Activated T-cell treated with anti-CD3 and anti-CD28 coated beads, Interleukin-2, amount 50 U/mL, for 48 hours (primary cell): ENCODE results near the gene SEMA3A.
"Not testable (repeated sequence)": the region's sequence is repeated elsewhere in the genome, so short reads cannot be mapped to it uniquely, and the experiment has no call there.

Experiments
- DNase-seq, 2 experiments: peaks; one replicate each; pipeline ENCODE4 v3.0.0-alpha.2; 2020

The SEMA3A gene

GRCh38 chr7:84108119-84108518 lies 86.5 kb downstream of the SEMA3A start:
- DNase-seq = no peak

GRCh38 chr7:84107259-84107658 lies 87.3 kb downstream of the SEMA3A start:
- DNase-seq = no peak

- no peak for DNase-seq
Observed at GRCh38 chr7:84106291-84106690, 88.3 kb downstream of the SEMA3A start.

GRCh38 chr7:84105586-84105985 lies 89.0 kb downstream of the SEMA3A start:
- no peak for DNase-seq

- DNase-seq = no peak
Observed at GRCh38 chr7:84104826-84105225, 89.8 kb downstream of the SEMA3A start.

DNA sequence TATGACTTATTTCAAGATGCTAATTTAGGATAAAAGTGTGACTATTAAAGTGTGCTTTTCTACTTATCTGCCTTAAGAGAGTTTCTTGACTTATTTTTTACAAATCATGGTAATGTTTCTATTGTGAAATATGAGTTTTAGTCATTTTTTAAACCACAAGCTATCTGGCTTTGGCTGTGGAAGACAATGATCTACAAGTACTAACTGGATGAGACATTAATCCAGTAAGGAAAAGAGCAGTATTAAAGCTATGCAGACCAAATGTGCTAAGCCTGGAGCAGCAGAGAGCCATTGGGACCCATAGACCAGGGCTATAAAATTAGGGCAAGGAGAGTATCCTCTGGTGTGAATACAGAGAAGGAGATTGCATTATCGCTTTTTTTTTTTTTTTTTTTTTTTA lies 92.4 kb downstream of the SEMA3A start:
- DNase-seq = no peak

DNA sequence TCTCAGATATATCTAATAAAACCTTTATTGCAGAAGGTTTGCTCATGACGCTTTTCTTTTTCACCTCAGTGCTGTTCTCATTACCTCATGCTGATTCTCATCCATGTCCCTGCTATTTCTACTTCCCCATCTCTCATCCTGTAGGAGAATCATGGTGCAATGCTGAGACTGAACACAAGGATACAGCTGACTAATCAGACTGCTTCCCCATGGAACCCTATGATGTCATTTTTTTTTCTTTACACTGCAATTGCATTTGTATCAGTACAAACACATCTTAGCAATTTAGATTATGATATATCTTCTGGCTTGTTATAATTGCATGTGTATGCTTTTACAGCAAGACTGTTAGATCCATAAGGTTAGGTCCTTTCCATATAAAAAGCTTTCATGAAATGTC lies 93.7 kb downstream of the SEMA3A start:
- DNase-seq = no peak

DNA sequence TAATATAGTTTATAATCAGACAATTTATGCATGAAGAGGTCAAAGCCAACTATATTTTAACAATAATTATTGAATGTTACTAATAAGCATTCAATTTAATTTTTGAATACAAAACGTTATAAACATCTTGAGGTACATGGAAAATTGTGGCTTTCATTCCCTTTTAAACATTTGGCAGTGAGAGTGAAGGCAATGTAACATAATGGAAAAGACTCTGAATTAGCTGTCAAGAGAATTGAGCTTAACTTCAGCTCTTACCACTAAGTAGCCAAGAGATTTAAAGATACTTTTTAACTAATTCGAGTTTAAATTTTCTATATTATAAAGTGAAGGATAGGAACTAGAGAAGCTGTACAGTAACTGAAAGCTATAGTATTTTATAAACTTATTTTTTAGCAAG lies 98.6 kb downstream of the SEMA3A start:
- DNase-seq = no peak

DNA sequence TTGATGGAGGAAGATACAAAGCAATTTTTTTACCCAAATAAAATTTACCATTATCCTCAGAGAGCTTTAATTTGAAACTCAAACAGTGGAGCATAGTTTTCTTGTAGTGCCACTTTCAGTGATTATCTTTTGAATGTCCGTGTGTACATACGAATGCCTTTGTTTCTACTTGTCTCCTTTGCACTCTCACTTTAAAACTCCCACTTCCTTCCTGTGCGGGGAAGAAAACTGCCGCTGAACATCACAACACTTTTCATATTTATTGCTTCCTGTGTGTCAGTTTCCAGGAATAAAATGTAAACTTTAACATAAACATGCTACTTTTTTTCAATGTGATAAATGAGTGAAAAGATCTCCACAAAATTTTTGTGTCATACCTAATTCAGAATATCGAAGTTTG lies 102.4 kb downstream of the SEMA3A start:
- no peak for DNase-seq

DNA sequence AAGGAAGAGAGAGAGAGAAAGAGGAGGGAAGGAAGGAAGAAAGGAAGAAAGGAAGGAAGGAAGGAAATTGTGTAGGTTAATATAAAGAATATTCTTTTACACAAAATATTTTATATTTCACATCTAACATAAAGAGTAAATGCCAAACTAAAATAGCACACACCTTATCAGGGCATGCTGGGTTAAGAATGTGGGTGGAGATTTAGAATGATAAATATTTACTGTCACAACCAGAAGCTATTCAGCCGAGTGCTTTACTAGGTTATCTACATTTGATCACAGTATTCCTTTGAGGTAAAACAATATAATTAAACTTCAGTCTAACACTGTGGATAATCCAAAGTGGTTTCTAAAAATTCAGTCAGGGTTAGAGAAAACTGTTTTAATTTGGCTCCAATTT lies 103.3 kb downstream of the SEMA3A start:
- no peak for DNase-seq

GRCh38 chr7:84088802-84089201 lies 105.8 kb downstream of the SEMA3A start:
- no peak for DNase-seq

DNA sequence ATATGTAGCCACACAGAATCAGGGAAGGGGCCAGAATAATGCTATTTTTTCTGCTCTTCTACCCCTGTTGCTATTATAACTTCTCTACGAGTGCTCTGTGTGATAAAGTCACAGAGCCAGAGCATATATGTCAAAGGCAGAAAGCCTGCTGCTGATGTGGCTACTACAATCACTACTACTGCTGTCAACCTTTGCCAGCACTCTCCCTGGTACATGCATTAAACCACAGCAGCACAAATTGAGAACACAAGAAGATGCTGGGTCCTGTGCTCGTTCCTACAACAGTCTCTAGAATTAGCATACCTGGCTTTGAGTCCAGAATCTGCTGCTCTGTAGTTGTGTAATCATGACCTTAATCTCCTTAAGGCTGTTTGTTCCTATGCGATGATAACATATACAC lies 108.6 kb downstream of the SEMA3A start:
- no peak for DNase-seq

GRCh38 chr7:84085147-84085546 lies 109.4 kb downstream of the SEMA3A start:
- DNase-seq = no peak

- DNase-seq = no peak
Observed at GRCh38 chr7:84083846-84084245, 110.7 kb downstream of the SEMA3A start.

DNA sequence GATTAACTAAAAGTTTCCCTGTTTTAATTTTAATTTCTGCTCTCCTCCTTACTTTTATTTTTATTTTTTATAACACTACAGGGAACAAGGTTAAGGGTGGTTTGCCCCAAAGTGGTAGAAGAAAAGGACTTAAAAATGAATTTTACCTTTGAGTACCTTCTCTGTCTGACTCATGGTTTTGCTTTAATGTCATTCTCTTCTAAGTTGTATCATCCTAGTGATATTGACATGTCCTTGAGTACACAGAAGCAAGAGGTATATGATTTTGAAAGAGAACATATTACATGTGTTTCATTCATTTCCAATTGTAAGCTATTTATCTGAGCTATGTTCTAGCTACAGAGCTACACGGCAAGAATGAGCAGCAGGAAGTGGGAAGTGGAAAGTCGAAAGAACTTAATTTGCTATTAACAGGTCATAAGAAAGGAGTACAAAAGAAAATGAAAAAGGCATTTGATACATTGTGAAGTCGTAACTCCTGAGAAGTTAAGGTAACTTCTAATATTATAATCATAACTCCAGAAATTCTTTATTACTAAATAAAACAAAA lies 112.5 kb downstream of the SEMA3A start:
- no peak for DNase-seq

GRCh38 chr7:84077336-84077735 lies 117.3 kb downstream of the SEMA3A start:
- no peak for DNase-seq

GRCh38 chr7:84076219-84076618 lies 118.4 kb downstream of the SEMA3A start:
- no peak for DNase-seq

DNA sequence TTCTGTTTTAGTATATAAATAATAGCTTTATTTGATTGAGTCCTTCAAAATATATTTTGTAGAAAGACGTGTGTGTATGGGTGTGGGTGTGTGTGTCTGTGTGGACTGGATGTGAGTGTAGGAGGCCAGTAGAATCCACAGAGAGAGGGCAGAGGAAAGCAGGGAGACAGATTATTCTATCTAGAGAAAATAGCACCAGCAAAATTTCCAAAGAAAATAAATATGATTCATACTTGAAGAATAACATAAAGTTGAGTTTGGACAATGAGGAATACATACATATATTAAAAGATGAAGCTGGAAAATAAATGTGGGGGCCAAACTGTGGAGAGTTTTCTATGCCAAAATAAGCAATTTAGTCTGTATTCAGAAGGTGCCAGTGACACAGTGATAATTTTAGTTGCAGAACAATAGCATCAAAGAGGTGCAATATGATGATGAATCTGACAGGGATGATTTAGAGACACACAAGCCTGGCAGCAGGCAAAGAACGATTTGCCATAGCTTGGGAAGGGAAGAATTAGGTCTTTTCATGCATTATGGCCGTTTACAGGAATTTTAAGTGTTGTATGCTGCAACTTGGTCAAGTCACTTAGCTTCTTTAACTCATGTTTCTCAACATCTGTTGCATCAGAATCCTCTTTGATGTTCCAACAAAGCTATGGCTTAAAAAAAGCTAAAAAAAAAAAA lies 121.3 kb downstream of the SEMA3A start:
- DNase-seq = no peak

- no peak for DNase-seq
Observed at GRCh38 chr7:84070770-84071169, 123.8 kb downstream of the SEMA3A start.

DNA sequence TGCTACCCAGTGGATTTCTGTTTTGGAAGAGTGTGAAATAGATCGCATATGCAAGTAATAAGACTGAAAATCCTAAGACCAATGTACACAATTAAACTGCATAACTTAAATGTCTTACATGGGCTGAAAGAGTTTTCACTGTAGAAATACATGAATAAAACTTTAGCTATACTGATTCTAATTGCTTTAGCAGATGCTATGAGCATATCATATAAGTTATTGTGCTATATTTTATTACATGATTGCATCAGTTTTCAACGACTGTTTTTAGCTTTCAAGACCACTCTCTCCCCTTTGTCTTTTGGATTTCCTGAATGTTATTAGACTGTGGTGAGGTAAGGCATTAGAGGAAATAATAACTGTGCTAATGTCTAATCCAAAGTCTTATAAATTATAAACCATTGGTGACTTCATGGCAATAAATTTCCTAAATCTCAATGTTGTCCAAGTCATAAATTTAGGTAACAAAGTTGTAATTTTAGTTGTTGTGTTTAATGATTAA lies 124.5 kb downstream of the SEMA3A start:
- DNase-seq = no peak

GRCh38 chr7:84069033-84069432 lies 125.6 kb downstream of the SEMA3A start:
- no peak for DNase-seq

DNA sequence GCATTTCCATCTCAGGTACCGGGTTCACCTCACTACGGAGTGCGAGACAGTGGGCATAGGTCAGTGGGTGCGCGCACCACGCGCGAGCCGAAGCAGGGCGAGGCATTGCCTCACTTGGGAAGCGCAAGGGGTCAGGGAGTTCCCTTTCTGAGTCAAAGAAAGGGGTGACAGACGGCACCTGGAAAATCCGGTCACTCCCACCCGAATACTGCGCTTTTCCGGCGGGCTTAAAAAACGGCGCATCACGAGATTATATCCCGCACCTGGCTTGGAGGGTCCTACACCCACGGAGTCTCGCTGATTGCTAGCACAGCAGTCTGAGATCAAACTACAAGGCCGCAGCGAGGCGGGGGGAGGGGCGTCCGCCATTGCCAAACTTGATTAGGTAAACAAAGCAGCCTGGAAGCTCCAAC lies 132.1 kb downstream of the SEMA3A start:
- not testable (repeated sequence) for DNase-seq

DNA sequence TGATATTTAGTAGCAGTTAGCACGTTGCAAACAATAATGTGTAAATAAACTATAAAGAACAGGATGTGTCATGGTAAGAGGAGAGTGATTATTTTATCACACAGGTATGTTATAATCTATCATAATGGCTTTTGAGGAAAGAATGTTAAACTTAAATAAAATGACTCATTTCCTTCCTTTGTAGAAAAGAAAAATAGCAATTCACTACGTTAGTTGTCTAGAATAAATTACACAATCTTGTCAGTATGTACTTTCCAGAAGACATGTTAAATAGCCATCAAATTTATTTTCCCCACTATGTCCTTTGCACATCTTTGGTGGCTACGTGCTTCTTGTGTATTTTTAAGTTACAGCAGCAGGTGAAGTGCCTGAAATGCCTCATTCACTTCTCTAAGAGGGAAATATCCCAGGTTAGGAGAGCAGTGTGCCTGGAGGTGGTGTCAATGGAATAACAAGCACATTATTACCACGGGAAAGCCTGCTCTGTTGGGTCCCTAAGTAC lies 133.8 kb downstream of the SEMA3A start:
- DNase-seq = no peak

GRCh38 chr7:84060000-84060399 lies 134.6 kb downstream of the SEMA3A start:
- DNase-seq = no peak
